Upper lobe of left lung (tissue), 6 donors: Measurements from ENCODE around the gene GYS2. TPM values are rescaled to one million over a fixed set of nuclear protein-coding genes. Genes with fewer than 3 reads are reported as not detected.

Source experiments
- ATAC-seq, 2 donors: fragments of 200-7000 bp; cut with Tn5 transposase; one replicate each; pipeline ENCODE4 v1.9.1; 2022; ENCODE audit warnings: mild to moderate bottlenecking in 2 of 2, moderate library complexity in 2 of 2; ENCODE audit not compliant: low FRiP score in 2 of 2
- DNase-seq, 2 donors: peaks; one replicate each; pipeline ENCODE4 v3.0.0-alpha.2; 2019 to 2020
- H3K27ac ChIP-seq, 4 donors: fragments of 200-600 bp; sonication (generic); one replicate each; pipeline ENCODE4 v1.5.1; 2016 to 2019
- H3K27me3 ChIP-seq, 4 donors: fragments of 200-600 bp; sonication (generic); one replicate each; pipeline ENCODE4 v1.5.1; 2017 to 2019
- H3K36me3 ChIP-seq, 4 donors: fragments of 200-600 bp; sonication (generic); one replicate each; pipeline ENCODE4 v1.5.1; 2016 to 2019
- H3K4me1 ChIP-seq, 4 donors: fragments of 200-600 bp; sonication (generic); one replicate each; pipeline ENCODE4 v1.5.1; 2018 to 2019
- H3K4me3 ChIP-seq, 4 donors: fragments of 200-600 bp; sonication (generic); one replicate each; pipeline ENCODE4 v1.5.1; 2017 to 2019; ENCODE audit warnings: mild to moderate bottlenecking in 2 of 4, moderate library complexity in 1 of 4
- H3K9me3 ChIP-seq, 4 donors: fragments of 200-600 bp; sonication (generic); one replicate each; pipeline ENCODE4 v1.5.1; 2018 to 2019
- EP300 ChIP-seq, 4 donors: sonication (generic); formaldehyde crosslinking; IDR thresholded peaks; one replicate each; pipeline ENCODE4 v1.5.1; 2017; ENCODE audit warnings: antibody characterized with exemption in 4 of 4, control low read depth in 2 of 4
- POLR2A ChIP-seq, 4 donors: fragments of 450-650 bp; IDR thresholded peaks; one replicate each; pipeline ENCODE4 v1.5.1; 2016 to 2017; ENCODE audit warnings: antibody characterized with exemption in 4 of 4, mild to moderate bottlenecking in 2 of 4
- POLR2AphosphoS5 ChIP-seq, 2 donors: sonication (generic); formaldehyde crosslinking; IDR thresholded peaks; one replicate each; pipeline ENCODE4 v1.5.1; 2017; ENCODE audit warnings: antibody characterized with exemption in 2 of 2
- WGBS, 2 donors: methylation state at CpG; one replicate each; pipeline ENCODE4 v1.1.5; 2017 to 2018; 5-methylcytosine and 5-hydroxymethylcytosine counted together
- total RNA-seq, 6 donors: library from RNA; depleted of rRNA in 4 of 6; stranded (reverse); fragments of >200 nt in 4 of 6; gene quantifications; one replicate each; pipeline versions ENCODE4 v1.1.0 to v1.2.1, GENCODE V29; 2016 to 2021
- TF ChIP-seq, protein P1 (sequence below), 6 experiments: fragments of 450-650 bp in 4 of 6; fragments of 200-600 bp in 2 of 6; sonication (generic) in 2 of 6; IDR thresholded peaks; one replicate each; pipeline ENCODE4 v1.5.1; 2016 to 2019; ENCODE audit warnings: antibody characterized with exemption in 6 of 6
- donor health status: DM: no; HTN: no; CAD: no; lungs with moderate emphysema.
- donor health status: DM: no; HTN: yes; CAD: no; lungs with severe emphysema.

GYS2 gene
- total RNA-seq = under 1 TPM in 1 of 6 donors, not detected in 5; 0.55 TPM

DNA sequence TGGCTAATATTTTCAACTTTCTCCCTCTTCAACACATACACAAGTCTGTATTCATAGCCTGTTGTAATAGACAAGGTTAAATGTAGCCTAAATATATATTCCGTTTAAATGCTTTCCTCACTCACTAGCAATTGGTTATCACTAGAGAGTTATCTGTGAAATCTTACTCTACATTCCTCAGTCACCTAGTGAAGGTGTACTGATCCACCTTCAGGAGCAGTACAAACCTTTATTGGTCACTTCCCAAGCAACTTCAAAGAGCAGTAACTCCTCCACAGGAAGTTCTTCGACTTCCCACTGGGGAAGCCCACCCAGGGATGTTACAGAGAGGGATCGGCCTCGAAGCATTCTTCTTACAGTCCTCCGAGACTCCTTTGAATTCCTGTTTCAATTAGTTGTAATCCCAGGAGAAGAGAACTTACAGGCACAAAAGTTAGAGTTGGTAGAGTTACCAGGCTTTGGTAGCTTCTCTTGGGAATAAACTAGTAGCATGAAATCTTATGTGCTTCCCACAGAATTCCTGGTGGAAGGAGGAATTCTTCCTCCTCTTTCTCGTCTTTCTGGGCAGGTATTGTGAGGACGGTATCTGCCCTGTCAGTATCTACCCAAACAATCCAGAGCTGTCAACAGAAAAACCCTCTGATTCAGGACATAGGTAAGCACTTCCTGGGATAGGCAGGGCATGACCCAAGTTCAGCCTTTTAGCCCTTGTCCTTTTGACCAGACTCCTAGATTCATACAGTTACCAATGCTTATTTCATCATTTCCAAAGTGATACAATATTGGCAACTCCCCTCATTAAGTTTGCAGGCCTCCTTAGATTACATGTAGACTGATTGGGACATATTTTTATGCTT, at the start of gene GYS2:
Gene GYS2, minus strand, starts transcription at position 603 of the 857 bp plus-strand sequence. Its CDS starts 255 bp downstream, at position 348.
- DNase-seq (no peak), ATAC-seq (no peak)
- Histone ChIP-seq H3K27me3 (no peaks in the 10 kb centered on the region), H3K27ac (no peak within 1 kb of the TSS), H3K9me3 (no peaks in the 10 kb centered on the region), H3K4me3 (no peak within 1 kb of the TSS), H3K36me3 (no peaks in the 10 kb centered on the region), H3K4me1 (no peaks in the 10 kb centered on the region)
- TF ChIP-seq, protein P1, sequence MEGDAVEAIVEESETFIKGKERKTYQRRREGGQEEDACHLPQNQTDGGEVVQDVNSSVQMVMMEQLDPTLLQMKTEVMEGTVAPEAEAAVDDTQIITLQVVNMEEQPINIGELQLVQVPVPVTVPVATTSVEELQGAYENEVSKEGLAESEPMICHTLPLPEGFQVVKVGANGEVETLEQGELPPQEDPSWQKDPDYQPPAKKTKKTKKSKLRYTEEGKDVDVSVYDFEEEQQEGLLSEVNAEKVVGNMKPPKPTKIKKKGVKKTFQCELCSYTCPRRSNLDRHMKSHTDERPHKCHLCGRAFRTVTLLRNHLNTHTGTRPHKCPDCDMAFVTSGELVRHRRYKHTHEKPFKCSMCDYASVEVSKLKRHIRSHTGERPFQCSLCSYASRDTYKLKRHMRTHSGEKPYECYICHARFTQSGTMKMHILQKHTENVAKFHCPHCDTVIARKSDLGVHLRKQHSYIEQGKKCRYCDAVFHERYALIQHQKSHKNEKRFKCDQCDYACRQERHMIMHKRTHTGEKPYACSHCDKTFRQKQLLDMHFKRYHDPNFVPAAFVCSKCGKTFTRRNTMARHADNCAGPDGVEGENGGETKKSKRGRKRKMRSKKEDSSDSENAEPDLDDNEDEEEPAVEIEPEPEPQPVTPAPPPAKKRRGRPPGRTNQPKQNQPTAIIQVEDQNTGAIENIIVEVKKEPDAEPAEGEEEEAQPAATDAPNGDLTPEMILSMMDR (IDR thresholded peaks at IDR 0.05) = no peak
- no peak for TF ChIP-seq POLR2AphosphoS5 (IDR thresholded peaks at IDR 0.05)
- no peak for TF ChIP-seq POLR2A (IDR thresholded peaks at IDR 0.05)
- TF ChIP-seq EP300 (IDR thresholded peaks at IDR 0.05) = no peak
- 70 to 78% methylated on average over 7 of the region's 7 CpGs for WGBS, 2 donors

DNA sequence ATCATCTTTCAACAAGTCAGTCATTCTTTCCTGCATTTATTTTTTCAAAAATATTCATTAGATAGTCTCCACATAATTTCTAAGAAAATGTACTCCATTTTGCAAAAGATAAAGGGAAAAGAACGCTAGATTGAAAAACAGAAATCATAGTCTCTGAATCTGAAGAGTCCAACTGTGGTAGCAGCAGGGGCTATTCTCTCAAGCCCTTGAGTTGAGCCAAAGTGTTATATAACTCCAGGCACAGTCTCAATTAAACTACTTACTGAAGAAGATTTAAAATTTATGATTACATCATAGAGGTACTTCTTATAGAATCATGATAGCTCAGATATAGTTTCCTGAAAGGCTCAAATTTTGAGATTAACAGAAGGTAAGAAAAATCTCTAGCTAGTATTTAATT, 47.2 kb upstream of the GYS2 start:
- no peak overlapping the region for H3K27ac ChIP-seq
- ATAC-seq (no peak), DNase-seq (no peak)
- H3K27me3 ChIP-seq = no peaks in the 10 kb centered on the region
- TF ChIP-seq POLR2A (IDR thresholded peaks at IDR 0.05) = no peak
- no peak for TF ChIP-seq EP300 (IDR thresholded peaks at IDR 0.05)
- TF ChIP-seq POLR2AphosphoS5 (IDR thresholded peaks at IDR 0.05) = no peak
- TF ChIP-seq, protein P1 (IDR thresholded peaks at IDR 0.05) = no peak
- H3K9me3 ChIP-seq = no peaks in the 10 kb centered on the region
- peaks cover 8 to 19% (median 18%) of the 10 kb centered on the region in 4 donors for H3K4me1 ChIP-seq
- H3K36me3 ChIP-seq = peaks cover 4 to 32% (median 14%) of the 10 kb centered on the region in 4 donors
- no peak overlapping the region for H3K4me3 ChIP-seq
- 94 to 97% methylated on average over 1 of the region's 1 CpG for WGBS, 2 donors

DNA sequence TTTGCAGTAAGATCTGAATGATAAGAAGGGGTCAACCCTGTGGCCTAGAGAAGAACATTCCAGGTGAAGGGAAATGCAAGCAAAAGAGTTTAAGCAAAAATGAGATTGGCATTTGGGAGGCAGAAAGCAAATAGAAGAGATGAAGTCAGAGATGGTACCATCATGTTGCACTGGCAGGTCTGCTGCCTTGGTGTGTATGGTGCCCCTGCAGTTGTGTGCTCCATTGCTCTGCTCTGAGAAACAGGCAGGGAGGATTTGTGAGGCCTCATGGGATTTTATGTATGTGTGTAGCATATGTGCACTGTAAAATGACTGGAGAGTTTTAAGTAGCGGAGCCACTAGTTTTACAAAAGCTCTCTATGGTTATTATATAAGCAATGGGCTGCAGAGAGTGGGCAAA, 46.4 kb upstream of the GYS2 start:
- 95 to 100% methylated on average over 1 of the region's 1 CpG for WGBS, 2 donors
- no peak for ATAC-seq
- peaks cover 3 to 15% (median 10%) of the 10 kb centered on the region in 4 donors for H3K4me1 ChIP-seq
- peaks cover 4 to 36% (median 20%) of the 10 kb centered on the region in 4 donors for H3K36me3 ChIP-seq
- no peak for DNase-seq
- H3K27me3 ChIP-seq = no peaks in the 10 kb centered on the region
- H3K4me3 ChIP-seq = no peak overlapping the region
- H3K9me3 ChIP-seq = no peaks in the 10 kb centered on the region
- H3K27ac ChIP-seq = no peak overlapping the region
- no peak for TF ChIP-seq POLR2A (IDR thresholded peaks at IDR 0.05)
- TF ChIP-seq, protein P1 (IDR thresholded peaks at IDR 0.05) = no peak
- TF ChIP-seq EP300 (IDR thresholded peaks at IDR 0.05) = no peak

DNA sequence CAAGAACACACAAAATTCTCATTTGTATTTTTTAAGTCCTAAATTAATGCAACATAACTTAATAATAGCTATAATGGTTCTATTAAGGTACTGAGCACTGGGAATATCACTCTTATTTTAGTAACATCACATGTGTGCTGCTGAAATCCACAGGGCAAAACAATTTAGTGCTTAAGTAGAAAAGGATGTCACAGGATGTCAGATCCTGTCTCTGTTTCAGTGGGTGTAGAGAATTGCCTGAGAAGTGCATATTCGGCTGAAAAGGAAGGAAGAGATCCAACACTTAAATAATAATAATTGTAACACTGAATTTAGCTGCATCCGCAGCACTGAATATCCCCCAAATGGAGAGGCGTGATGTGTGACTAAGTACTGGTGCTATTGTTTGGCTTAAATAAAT, 44.4 kb upstream of the GYS2 start:
- peaks cover 4 to 43% (median 24%) of the 10 kb centered on the region in 4 donors for H3K36me3 ChIP-seq
- ATAC-seq (no peak), DNase-seq (no peak)
- TF ChIP-seq EP300 (IDR thresholded peaks at IDR 0.05) (no peak), POLR2A (IDR thresholded peaks at IDR 0.05) (no peak), POLR2AphosphoS5 (IDR thresholded peaks at IDR 0.05) (no peak)
- TF ChIP-seq, protein P1 (IDR thresholded peaks at IDR 0.05) = no peak
- no peaks in the 10 kb centered on the region for H3K9me3 ChIP-seq
- H3K27ac ChIP-seq = no peak overlapping the region
- H3K4me3 ChIP-seq = no peak overlapping the region
- no peaks in the 10 kb centered on the region for H3K27me3 ChIP-seq
- peaks cover 0 to 8% (median 5%) of the 10 kb centered on the region in 4 donors for H3K4me1 ChIP-seq
- WGBS, 2 donors = 66 to 67% methylated on average over 3 of the region's 3 CpGs
